Mucosa of descending colon (tissue), 3 donors: Measurements from ENCODE around the gene PRKCE. TPM values are rescaled to one million over a fixed set of nuclear protein-coding genes. Genes with fewer than 3 reads are reported as not detected.
A peak's percentile ranks its signal among the peaks of the same experiment; 100 is the strongest.

Source experiments
- ATAC-seq: fragments of 200-7000 bp; cut with Tn5 transposase; one replicate; pipeline ENCODE4 v1.9.1; 2020; ENCODE audit warnings: mild to moderate bottlenecking, moderate library complexity
- DNase-seq, 3 donors: peaks; one replicate each; pipeline ENCODE4 v3.0.0-alpha.2; 2020
- H3K36me3 ChIP-seq: fragments of 200-600 bp; one replicate; pipeline ENCODE4 v1.8.0; 2021; ENCODE audit warnings: low read depth, mild to moderate bottlenecking
- H3K4me1 ChIP-seq: fragments of 200-600 bp; one replicate; pipeline ENCODE4 v1.8.0; 2021; ENCODE audit warnings: low read depth, mild to moderate bottlenecking
- H3K4me3 ChIP-seq: fragments of 200-600 bp; one replicate; pipeline ENCODE4 v1.8.0; 2021; ENCODE audit warnings: mild to moderate bottlenecking
- H3K9me3 ChIP-seq: fragments of 200-600 bp; one replicate; pipeline ENCODE4 v1.8.0; 2021; ENCODE audit warnings: mild to moderate bottlenecking
- CTCF ChIP-seq: fragments of 200-600 bp; IDR thresholded peaks from one replicate; pipeline ENCODE4 v1.8.0; 2022; ENCODE audit warnings: antibody characterized with exemption, mild to moderate bottlenecking
- intact Hi-C, 2 donors: fragments of 100-400 bp; cut with DNase I in 1 of 2; cut with micrococcal nuclease in 1 of 2; formaldehyde crosslinking; loops; one replicate each; pipeline versions ENCODE4 v1.11.0 to v1.11.1; 2022; cut with DNase I, micrococcal nuclease
- total RNA-seq, 3 donors: library from RNA; stranded (reverse); fragmentation: NEBNext Ultra II Directional in 2 of 3; extraction: Animal tissue kit (Norgen Biotek cat#: 25700) in 2 of 3; gene quantifications; one replicate each; pipeline versions ENCODE4 v1.2.1 to v1.2.4, GENCODE V29; 2021 to 2023
- donor health status: DM: no; HTN: no; CAD: no; lungs with moderate emphysema.
- donor health status: DM: no; HTN: no; CAD: no.
- donor health status: DM: no; HTN: yes; CAD: no.

The PRKCE gene
- total RNA-seq, 3 donors from 2014 or later, result 24.5 to 52.0 (median 32.7) TPM

- no peaks in the 10 kb centered on the region for H3K9me3 ChIP-seq
- intact Hi-C loops, result loop anchor here in 1 of 2 donors (5.0 kb wide), 1 partner anchor 122 kb away; the partner anchor contains the start of gene PRKCE
- H3K36me3 ChIP-seq, result no peaks in the 10 kb centered on the region
- ATAC-seq (peak; percentile 79), DNase-seq (peak in 2 of 3 donors; percentile 38 to 42)
- H3K4me1 ChIP-seq, result no peaks in the 10 kb centered on the region
- H3K4me3 ChIP-seq, result no peak overlapping the region
- no peak for TF ChIP-seq CTCF
These were observed 123.3 kb downstream of the PRKCE start for GRCh38 chr2:45774688-45775244.

GRCh38 chr2:45776160-45776955 is 124.9 kb downstream of the PRKCE start:
- intact Hi-C loops, result no loop called here
- no peak for TF ChIP-seq CTCF

GRCh38 chr2:45777996-45778719 is 126.7 kb downstream of the PRKCE start:
- intact Hi-C loops, result loop anchor here in 1 of 2 donors (2.0 kb wide), 1 partner anchor 133 kb away; no protein-coding TSS in a partner anchor
- no peaks in the 10 kb centered on the region for H3K36me3 ChIP-seq
- no peaks in the 10 kb centered on the region for H3K9me3 ChIP-seq
- no peak for DNase-seq
- H3K4me3 ChIP-seq, result no peak overlapping the region
- no peaks in the 10 kb centered on the region for H3K4me1 ChIP-seq
- no peak for ATAC-seq
- TF ChIP-seq CTCF, result no peak

More at GRCh38 chr2:45776160-45776955, 124.9 kb downstream of the PRKCE start:
- no peak for DNase-seq
- no peaks in the 10 kb centered on the region for H3K9me3 ChIP-seq
- no peak for ATAC-seq
- H3K36me3 ChIP-seq, result no peaks in the 10 kb centered on the region
- no peak overlapping the region for H3K4me3 ChIP-seq
- no peaks in the 10 kb centered on the region for H3K4me1 ChIP-seq

- ATAC-seq (peak; percentile 84), DNase-seq (peak in 2 of 3 donors; percentile 43 to 88)
- peak; percentile 71 for TF ChIP-seq CTCF
- H3K4me1 ChIP-seq, result no peaks in the 10 kb centered on the region
- no peaks in the 10 kb centered on the region for H3K36me3 ChIP-seq
- H3K9me3 ChIP-seq, result no peaks in the 10 kb centered on the region
- intact Hi-C loops, result loop anchor here in 1 of 2 donors (2.0 kb wide), 1 partner anchor 134 kb away; no protein-coding TSS in a partner anchor
- no peak overlapping the region for H3K4me3 ChIP-seq
These were observed 127.3 kb downstream of the PRKCE start for GRCh38 chr2:45778720-45779171.

- no peak for ATAC-seq
These were observed 129.3 kb downstream of the PRKCE start for GRCh38 chr2:45780541-45781463.

More at GRCh38 chr2:45780541-45781463, 129.3 kb downstream of the PRKCE start:
- no peaks in the 10 kb centered on the region for H3K9me3 ChIP-seq
- intact Hi-C loops, result no loop called here
- no peak for DNase-seq
- no peak overlapping the region for H3K4me3 ChIP-seq
- no peaks in the 10 kb centered on the region for H3K4me1 ChIP-seq
- TF ChIP-seq CTCF, result no peak
- no peaks in the 10 kb centered on the region for H3K36me3 ChIP-seq
